ENCODE results near the gene ATXN7L1. TPM values are rescaled to one million over a fixed set of nuclear protein-coding genes. Genes with fewer than 3 reads are reported as not detected.

ATXN7L1 gene
- total RNA-seq, 1 experiment from 2014 or later, result 24.3 TPM

GRCh38 chr7:105779856-105780780 is 96.3 kb downstream of the ATXN7L1 start:
- Mint-ChIP-seq H3K4me3 (no peak overlapping the region), H3K27ac (no peak overlapping the region)
- no CpG with 5 or more reads among the region's 4 CpGs for WGBS (ENCODE audit: extremely low coverage, insufficient read length, low lambda C conversion rate)

More at GRCh38 chr7:105779856-105780780, 96.3 kb downstream of the ATXN7L1 start:
- Mint-ChIP-seq H3K4me1 (peaks cover 30 to 31% of the 10 kb centered on the region in 2 experiments), H3K27me3 (ENCODE audit: low read depth) (peaks cover 7% of the 10 kb centered on the region), H3K36me3 (ENCODE audit: insufficient read depth in 1 of 3, low read depth in 3 of 3) (no peaks in the 10 kb centered on the region; a peak in 2 of 7 replicates), H3K9me3 (no peaks in the 10 kb centered on the region; a peak in 1 of 5 replicates)
- no peaks in the 10 kb centered on the region for H3K79me2 ChIP-seq (ENCODE audit: insufficient read depth, low read length)
- H3K14ac ChIP-seq (ENCODE audit: insufficient read depth, low read length), result no peak overlapping the region
- no peak overlapping the region for H3T11ph ChIP-seq (ENCODE audit: low read length)
- H3K27ac ChIP-seq (ENCODE audit: insufficient read length, low read depth, low read length), result no peak overlapping the region
- H3K4me2 ChIP-seq (ENCODE audit: insufficient read depth, insufficient read length, low read length), result no peak overlapping the region
- H4K20me1 ChIP-seq (ENCODE audit: control insufficient read depth, insufficient read depth, insufficient read length), result no peaks in the 10 kb centered on the region
- no peak overlapping the region for H2BK5ac ChIP-seq (ENCODE audit: insufficient read length, low read length)
- H3K79me1 ChIP-seq (ENCODE audit: insufficient read depth, low read depth, low read length, poor library complexity, severe bottlenecking), result no peaks in the 10 kb centered on the region
- H2BK15ac ChIP-seq (ENCODE audit: low read depth, low read length), result no peak overlapping the region
- no peak overlapping the region for H3K9ac ChIP-seq (ENCODE audit: extremely low read depth, insufficient read length, low read length)
- no peak overlapping the region for H4K8ac ChIP-seq (replicated peaks; ENCODE audit: insufficient read length, low read depth, low read length)
- no peaks in the 10 kb centered on the region for H3K27me3 ChIP-seq (ENCODE audit: insufficient read depth, low read length)
- peaks cover 11% of the 10 kb centered on the region for H3K4me1 ChIP-seq (ENCODE audit: insufficient read depth, low read length)
- no peak for TF ChIP-seq CTCF (conservative IDR thresholded peaks at IDR 0.05)
- no peak overlapping the region for H2BK12ac ChIP-seq (ENCODE audit: insufficient read length, low read depth, low read length)
- H2AK5ac ChIP-seq (ENCODE audit: insufficient read length, low read length), result no peak overlapping the region
- H3K23ac ChIP-seq (ENCODE audit: insufficient read length, low read depth, low read length), result no peak overlapping the region
- H2BK20ac ChIP-seq (ENCODE audit: low read depth, low read length, poor library complexity, severe bottlenecking), result no peak overlapping the region
- no peak overlapping the region for H3K4ac ChIP-seq (ENCODE audit: low read depth, low read length)
- no peak overlapping the region for H2BK120ac ChIP-seq (ENCODE audit: low read depth, low read length, poor library complexity, severe bottlenecking)
- no peak overlapping the region for H3K18ac ChIP-seq (ENCODE audit: insufficient read length, low read depth, low read length)
- no peak overlapping the region for H3K56ac ChIP-seq (ENCODE audit: insufficient read length, low read depth, low read length)
- no peak overlapping the region for H4K5ac ChIP-seq (ENCODE audit: insufficient read length, low read depth, low read length)
- no peaks in the 10 kb centered on the region for H3K9me3 ChIP-seq (ENCODE audit: control insufficient read depth, low read depth, low read length)
- no peak overlapping the region for H4K91ac ChIP-seq (ENCODE audit: insufficient read length, low read depth, low read length)
- DNase-seq, result no peak
- H2AFZ ChIP-seq (ENCODE audit: low read length), result no peak overlapping the region
- H3K23me2 ChIP-seq (ENCODE audit: insufficient read length, low read depth, low read length, poor library complexity, severe bottlenecking), result no peaks in the 10 kb centered on the region
